CD14-positive monocyte (primary cell): ENCODE data around the gene SLC9A7. TPM values are rescaled to one million over a fixed set of nuclear protein-coding genes. Genes with fewer than 3 reads are reported as not detected.

Source experiments
- DNase-seq, 3 donors: peaks; one replicate each; pipeline ENCODE4 v3.0.0-alpha.2; 2011 to 2022
- H2AFZ ChIP-seq: 2 replicates; pipeline ENCODE4 v1.6.0; 2012; ENCODE audit warnings: mild to moderate bottlenecking, low read depth, low read length, inconsistent platforms; ENCODE audit not compliant: insufficient read depth, poor library complexity, severe bottlenecking
- H3K27ac ChIP-seq, 2 donors: 1 replicate in 1 of 2; 2 replicates in 1 of 2; pipeline ENCODE4 v1.5.1; 2012 to 2013; ENCODE audit warnings: low read length in 2 of 2, control low read depth in 1 of 2, inconsistent platforms in 1 of 2, low read depth in 1 of 2, mild to moderate bottlenecking in 1 of 2
- H3K27me3 ChIP-seq, 2 donors: one replicate each; pipeline versions ENCODE4 v1.6.0 to v1.6.1; 2011 to 2013; ENCODE audit warnings: low read length in 2 of 2; ENCODE audit not compliant: control insufficient read depth in 2 of 2, insufficient read depth in 2 of 2
- H3K36me3 ChIP-seq, 2 donors: replicated peaks in 1 of 2; 1 replicate in 1 of 2; 2 replicates in 1 of 2; pipeline versions ENCODE4 v1.5.1 to v1.6.1; 2012 to 2013; ENCODE audit warnings: low read length in 2 of 2, control low read depth in 1 of 2, inconsistent platforms in 1 of 2, mild to moderate bottlenecking in 1 of 2; ENCODE audit not compliant: insufficient read depth in 2 of 2, control insufficient read depth in 1 of 2
- H3K4me1 ChIP-seq, 2 donors: 1 replicate in 1 of 2; 2 replicates in 1 of 2; pipeline versions ENCODE4 v1.5.1 to v1.6.1; 2012 to 2013; ENCODE audit warnings: low read length in 2 of 2, control low read depth in 1 of 2, inconsistent platforms in 1 of 2, mild to moderate bottlenecking in 1 of 2, moderate library complexity in 1 of 2; ENCODE audit not compliant: insufficient read depth in 2 of 2, control insufficient read depth in 1 of 2
- H3K4me2 ChIP-seq: replicated peaks from 2 replicates; pipeline ENCODE3; 2012; ENCODE audit warnings: low read length, moderate library complexity, mild to moderate bottlenecking; ENCODE audit not compliant: poor library complexity, severe bottlenecking; ENCODE audit errors: extremely low read depth
- H3K4me3 ChIP-seq, 3 experiments: fragments of 200-600 bp in 1 of 3; sonication (generic) in 1 of 3; replicated peaks in 1 of 3; 1 replicate in 2 of 3; 2 replicates in 1 of 3; pipeline ENCODE4 v1.5.1; 2011 to 2013; ENCODE audit warnings: low read length in 3 of 3, mild to moderate bottlenecking in 3 of 3, control low read depth in 2 of 3, low read depth in 2 of 3, inconsistent platforms in 1 of 3, moderate library complexity in 1 of 3
- H3K79me2 ChIP-seq: 2 replicates; pipeline ENCODE4 v1.6.0; 2012; ENCODE audit warnings: mild to moderate bottlenecking, control low read depth, inconsistent platforms, low read length, moderate library complexity; ENCODE audit not compliant: insufficient read depth
- H3K9ac ChIP-seq: 2 replicates; pipeline ENCODE4 v1.6.0; 2017; ENCODE audit warnings: low read length, mild to moderate bottlenecking; ENCODE audit not compliant: insufficient read depth, poor library complexity, severe bottlenecking
- H3K9me3 ChIP-seq, 2 donors: replicated peaks in 1 of 2; 1 replicate in 1 of 2; 2 replicates in 1 of 2; pipeline versions ENCODE4 v1.5.1 to v1.6.1; 2012 to 2013; ENCODE audit warnings: low read length in 2 of 2, control low read depth in 1 of 2; ENCODE audit not compliant: control insufficient read depth in 1 of 2, insufficient read depth in 1 of 2
- H4K20me1 ChIP-seq: 2 replicates; pipeline ENCODE4 v1.6.0; 2012; ENCODE audit warnings: mild to moderate bottlenecking, low read length, control low read depth, moderate library complexity; ENCODE audit not compliant: insufficient read depth
- H3K27ac Mint-ChIP-seq, 7 donors: one replicate each; pipeline ENCODE4 v1.8.0; 2020; ENCODE audit warnings: mild to moderate bottlenecking in 7 of 7, mixed read lengths in 7 of 7, moderate library complexity in 6 of 7, inconsistent platforms in 2 of 7
- H3K27me3 Mint-ChIP-seq, 3 donors: one replicate each; pipeline ENCODE4 v1.8.0; 2021 to 2022; ENCODE audit warnings: low read depth in 3 of 3, mild to moderate bottlenecking in 3 of 3, mixed read lengths in 3 of 3, moderate library complexity in 3 of 3, inconsistent platforms in 1 of 3
- H3K36me3 Mint-ChIP-seq, 2 donors: one replicate each; pipeline ENCODE4 v1.8.0; 2020; ENCODE audit warnings: mixed read lengths in 2 of 2, inconsistent platforms in 1 of 2, mild to moderate bottlenecking in 1 of 2
- H3K4me1 Mint-ChIP-seq: one replicate; pipeline ENCODE4 v1.8.0; 2020; ENCODE audit warnings: mild to moderate bottlenecking, mixed read lengths
- H3K4me3 Mint-ChIP-seq, 2 donors: one replicate each; pipeline ENCODE4 v1.8.0; 2020; ENCODE audit warnings: mild to moderate bottlenecking in 2 of 2, mixed read lengths in 2 of 2, moderate library complexity in 1 of 2
- H3K9me3 Mint-ChIP-seq, 7 donors: one replicate each; pipeline ENCODE4 v1.8.0; 2020 to 2022; ENCODE audit warnings: mixed read lengths in 7 of 7, mild to moderate bottlenecking in 6 of 7, moderate library complexity in 6 of 7, inconsistent platforms in 2 of 7
- CTCF ChIP-seq: fragments of 200-600 bp; IDR thresholded peaks from one replicate; pipeline ENCODE4 v1.8.0; 2022; ENCODE audit warnings: antibody characterized with exemption, mild to moderate bottlenecking
- WGBS: methylation state at CpG from one replicate; pipeline ENCODE4 v1.1.5; 2013; ENCODE audit warnings: missing lambda C conversion rate; ENCODE audit not compliant: insufficient coverage; 5-methylcytosine and 5-hydroxymethylcytosine counted together
- intact Hi-C, 2 donors: fragments of 100-400 bp; cut with micrococcal nuclease; formaldehyde crosslinking; loops; one replicate each; pipeline versions ENCODE4 v1.15.0 to v1.15.1; 2023
- polyA plus RNA-seq, 3 donors: library from polyadenylated mRNA; depleted of rRNA in 1 of 3; unstranded in 2 of 3; stranded (reverse) in 1 of 3; fragments of 300-500 nt in 2 of 3; fragments of >200 nt in 1 of 3; fragmentation: Illumina TruSeq in 2 of 3; gene quantifications; 1 replicate in 2 of 3; 2 replicates in 1 of 3; pipeline ENCODE4 v1.2.3, GENCODE V29; 2012 to 2021

SLC9A7 gene
- polyA plus RNA-seq, 3 donors = 0.73 to 2.0 (median 1.0) TPM

- Histone ChIP-seq H3K27me3 (no peaks in the 10 kb centered on the region), H3K4me3 (no peak overlapping the region), H4K20me1 (no peaks in the 10 kb centered on the region), H3K79me2 (no peaks in the 10 kb centered on the region), H3K4me2 (no peak overlapping the region), H3K36me3 (no peaks in the 10 kb centered on the region), H3K9me3 (no peaks in the 10 kb centered on the region), H2AFZ (no peak overlapping the region), H3K27ac (no peak overlapping the region), H3K4me1 (peaks cover 17 to 19% of the 10 kb centered on the region in 2 donors), H3K9ac (no peak overlapping the region)
- no peak for TF ChIP-seq CTCF
- no peak overlapping the region for H3K4me3 Mint-ChIP-seq
- no CpG with 5 or more reads among the region's 1 CpG for WGBS
- H3K4me1 Mint-ChIP-seq = peaks cover 23% of the 10 kb centered on the region
- peak overlapping the region in 3 of 7 donors; percentile 27 to 46 (median 45) for H3K27ac Mint-ChIP-seq
- H3K36me3 Mint-ChIP-seq = no peaks in the 10 kb centered on the region
- H3K9me3 Mint-ChIP-seq = peaks cover 0 to 7% (median 1%) of the 10 kb centered on the region in 7 donors
- peaks cover 0 to 8% (median 0%) of the 10 kb centered on the region in 3 donors for H3K27me3 Mint-ChIP-seq
- intact Hi-C loops = no loop called here
- DNase-seq = peak in 1 of 3 donors; percentile 19
These were observed 8.0 kb downstream of the SLC9A7 start for GRCh38 chrX:46750889-46751288.

GRCh38 chrX:46744009-46744408, 14.9 kb downstream of the SLC9A7 start:
- Mint-ChIP-seq H3K27me3 (peaks cover 0 to 5% (median 0%) of the 10 kb centered on the region in 3 donors), H3K4me1 (peaks cover 2% of the 10 kb centered on the region), H3K27ac (no peak overlapping the region), H3K9me3 (peaks cover 0 to 18% (median 4%) of the 10 kb centered on the region in 7 donors), H3K36me3 (no peaks in the 10 kb centered on the region), H3K4me3 (no peak overlapping the region)
- no peaks in the 10 kb centered on the region for H3K79me2 ChIP-seq
- WGBS = no CpG with 5 or more reads among the region's 3 CpGs
- no peaks in the 10 kb centered on the region for H4K20me1 ChIP-seq
- no peak overlapping the region for H2AFZ ChIP-seq
- intact Hi-C loops = no loop called here
- DNase-seq = no peak
- TF ChIP-seq CTCF = no peak
- H3K9me3 ChIP-seq = peaks cover 0 to 2% of the 10 kb centered on the region in 2 donors
- no peak overlapping the region for H3K4me2 ChIP-seq
- H3K9ac ChIP-seq = no peak overlapping the region
- no peaks in the 10 kb centered on the region for H3K27me3 ChIP-seq
- no peak overlapping the region for H3K4me3 ChIP-seq
- no peak overlapping the region for H3K27ac ChIP-seq
- H3K36me3 ChIP-seq = no peaks in the 10 kb centered on the region
- no peaks in the 10 kb centered on the region for H3K4me1 ChIP-seq
